ENCODE measurements around the gene DPP6.

- TF ChIP-seq CTCF (conservative IDR thresholded peaks at IDR 0.05; ENCODE audit: low read depth in 2 of 2), result no peak
- TF ChIP-seq EZH2 (IDR thresholded peaks at IDR 0.05; ENCODE audit: low read depth, unreplicated experiment), result no peak
- TF ChIP-seq JUNB (IDR thresholded peaks at IDR 0.05; ENCODE audit: unreplicated experiment), result no peak
- TF ChIP-seq EZH2phosphoT487 (IDR thresholded peaks at IDR 0.05; ENCODE audit: unreplicated experiment), result no peak
- TF ChIP-seq POLR2AphosphoS5 (IDR thresholded peaks at IDR 0.05; ENCODE audit: low read depth), result no peak
- TF ChIP-seq ZNF114 (CRISPR knock-in tag; IDR thresholded peaks at IDR 0.05), result no peak
Measured at GRCh38 chr7:154862153-154862791, 810.1 kb downstream of the DPP6 start.
